Keratinocyte (primary cell): Measurements from ENCODE around the gene SIM1.

ENCODE experiments used
- CTCF ChIP-seq, 3 experiments: IDR thresholded peaks in 1 of 3; conservative IDR thresholded peaks in 1 of 3; optimal IDR thresholded peaks in 1 of 3; 2 replicates in 2 of 3; 3 replicates in 1 of 3; pipeline versions ENCODE3 to v1.5.1; 2011; ENCODE audit warnings: low read length in 3 of 3, mild to moderate bottlenecking in 3 of 3, moderate library complexity in 2 of 3, control low read depth in 1 of 3, inconsistent platforms in 1 of 3; ENCODE audit not compliant: insufficient read depth in 2 of 3; ENCODE audit errors: extremely low read depth in 1 of 3
- EZH2 ChIP-seq: IDR thresholded peaks from one replicate; pipeline ENCODE4 v1.6.1; 2012; ENCODE audit warnings: inconsistent platforms, mild to moderate bottlenecking, low read length, moderate library complexity

GRCh38 chr6:100378576-100378975 lies 86.1 kb downstream of the SIM1 start:
- TF ChIP-seq CTCF (optimal IDR thresholded peaks at IDR 0.05 in 1 of 3, IDR thresholded peaks at IDR 0.05 in 1 of 3, conservative IDR thresholded peaks at IDR 0.05 in 1 of 3; ENCODE audit: extremely low read depth in 1 of 3, insufficient read depth in 2 of 3, low read length in 3 of 3) (no peak), EZH2 (no peak)
